Heart left ventricle (tissue), 13 donors: ENCODE data around the gene DENND1B.

ENCODE experiments used
- POLR2A ChIP-seq, 2 donors: fragments of 450-650 bp; IDR thresholded peaks; one replicate each; pipeline ENCODE4 v1.6.1; 2017; ENCODE audit warnings: antibody characterized with exemption in 2 of 2, mild to moderate bottlenecking in 2 of 2, moderate library complexity in 2 of 2
- TF ChIP-seq, protein P1 (sequence below), 12 donors: fragments of 200-600 bp; sonication (generic) in 4 of 12; IDR thresholded peaks; one replicate each; pipeline versions ENCODE4 v1.5.0 to v1.8.0; 2018 to 2022; ENCODE audit warnings: antibody characterized with exemption in 12 of 12, mild to moderate bottlenecking in 5 of 12
- donor health status: ischemic (EF 13 %, LVEDD 7.1; RV severe dilation, severe dysfunction).
- donor health status: DM: no; HTN: yes; CAD: no.
- donor health status: DM: no; HTN: no; CAD: no.
- donor health status: ischemic (EF 25% LVEDD 6.9; RV normal size, moderate dysfunction).
- donor health status: ischemic (EF 25% LVEDD 5.7; RV mildly dilated, moderate dysfunction).
- donor health status: ischemic (EF 35%, LVEDD 5.7; RV mildly dilated, moderate dysfunction).
- donor health status: nonischemic (EF 11% LVEDD 7.7; RV severe dilation, severe dysfunction).
- donor health status: DM: yes; HTN: yes; CAD: no.
- donor health status: PGD.
- donor health status: ischemic (EF 29% LVEDD 5.4; RV normal size, mild dysfunction).
- donor health status: nonischemic (EF 23%, LVEDD 6.1; RV moderate dilation, normal function).

- TF ChIP-seq, protein P1, sequence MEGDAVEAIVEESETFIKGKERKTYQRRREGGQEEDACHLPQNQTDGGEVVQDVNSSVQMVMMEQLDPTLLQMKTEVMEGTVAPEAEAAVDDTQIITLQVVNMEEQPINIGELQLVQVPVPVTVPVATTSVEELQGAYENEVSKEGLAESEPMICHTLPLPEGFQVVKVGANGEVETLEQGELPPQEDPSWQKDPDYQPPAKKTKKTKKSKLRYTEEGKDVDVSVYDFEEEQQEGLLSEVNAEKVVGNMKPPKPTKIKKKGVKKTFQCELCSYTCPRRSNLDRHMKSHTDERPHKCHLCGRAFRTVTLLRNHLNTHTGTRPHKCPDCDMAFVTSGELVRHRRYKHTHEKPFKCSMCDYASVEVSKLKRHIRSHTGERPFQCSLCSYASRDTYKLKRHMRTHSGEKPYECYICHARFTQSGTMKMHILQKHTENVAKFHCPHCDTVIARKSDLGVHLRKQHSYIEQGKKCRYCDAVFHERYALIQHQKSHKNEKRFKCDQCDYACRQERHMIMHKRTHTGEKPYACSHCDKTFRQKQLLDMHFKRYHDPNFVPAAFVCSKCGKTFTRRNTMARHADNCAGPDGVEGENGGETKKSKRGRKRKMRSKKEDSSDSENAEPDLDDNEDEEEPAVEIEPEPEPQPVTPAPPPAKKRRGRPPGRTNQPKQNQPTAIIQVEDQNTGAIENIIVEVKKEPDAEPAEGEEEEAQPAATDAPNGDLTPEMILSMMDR (IDR thresholded peaks at IDR 0.05): no peak
- no peak for TF ChIP-seq POLR2A (IDR thresholded peaks at IDR 0.05)
Observed at GRCh38 chr1:197666769-197667285, 108.5 kb downstream of the DENND1B start.
